Stomach smooth muscle (tissue), 2 donors: ENCODE results near the gene KRT81.

ENCODE experiments used
- H3K27ac ChIP-seq: one replicate; pipeline ENCODE4 v1.7.0; 2013; ENCODE audit warnings: mild to moderate bottlenecking, low read length, inconsistent platforms
- H3K27me3 ChIP-seq, 2 donors: one replicate each; pipeline ENCODE4 v1.7.0; 2013; ENCODE audit warnings: low read length in 2 of 2; ENCODE audit not compliant: insufficient read depth in 2 of 2, control insufficient read depth in 1 of 2
- H3K36me3 ChIP-seq, 2 donors: one replicate each; pipeline ENCODE4 v1.7.0; 2013; ENCODE audit warnings: low read length in 2 of 2; ENCODE audit not compliant: control insufficient read depth in 2 of 2, insufficient read depth in 2 of 2
- H3K4me1 ChIP-seq: one replicate; pipeline ENCODE4 v1.7.0; 2013; ENCODE audit warnings: low read length; ENCODE audit not compliant: control insufficient read depth, insufficient read depth
- H3K4me3 ChIP-seq, 2 donors: one replicate each; pipeline ENCODE4 v1.7.0; 2013; ENCODE audit warnings: low read length in 2 of 2
- H3K9ac ChIP-seq, 2 donors: one replicate each; pipeline ENCODE4 v1.7.0; 2013; ENCODE audit warnings: low read length in 2 of 2, mild to moderate bottlenecking in 1 of 2
- H3K9me3 ChIP-seq, 2 donors: one replicate each; pipeline ENCODE4 v1.7.0; 2013; ENCODE audit warnings: low read length in 2 of 2; ENCODE audit not compliant: control insufficient read depth in 2 of 2
- donor health status: healthy.
- donor health status: Pancreatic carcinoma.

KRT81 gene

GRCh38 chr12:52327830-52328500 is 36.6 kb upstream of the KRT81 start:
- Histone ChIP-seq H3K9me3 (no peaks in the 10 kb centered on the region), H3K4me1 (no peaks in the 10 kb centered on the region), H3K27ac (no peak overlapping the region), H3K4me3 (no peak overlapping the region), H3K36me3 (no peaks in the 10 kb centered on the region), H3K27me3 (peaks cover 0 to 5% of the 10 kb centered on the region in 2 donors), H3K9ac (no peak overlapping the region)

GRCh38 chr12:52327052-52327829 is 35.9 kb upstream of the KRT81 start:
- Histone ChIP-seq H3K36me3 (no peaks in the 10 kb centered on the region), H3K27me3 (peaks cover 0 to 5% of the 10 kb centered on the region in 2 donors), H3K4me1 (no peaks in the 10 kb centered on the region), H3K9me3 (no peaks in the 10 kb centered on the region), H3K9ac (no peak overlapping the region), H3K4me3 (no peak overlapping the region), H3K27ac (no peak overlapping the region)

- Histone ChIP-seq H3K36me3 (no peaks in the 10 kb centered on the region), H3K9me3 (no peaks in the 10 kb centered on the region), H3K4me3 (no peak overlapping the region), H3K27me3 (peaks cover 2 to 8% of the 10 kb centered on the region in 2 donors), H3K27ac (no peak overlapping the region), H3K4me1 (no peaks in the 10 kb centered on the region), H3K9ac (no peak overlapping the region)
These were observed 32.8 kb upstream of the KRT81 start for GRCh38 chr12:52324153-52324444.

GRCh38 chr12:52323416-52324152 is 32.2 kb upstream of the KRT81 start:
- Histone ChIP-seq H3K4me3 (no peak overlapping the region), H3K9ac (no peak overlapping the region), H3K4me1 (no peaks in the 10 kb centered on the region), H3K36me3 (no peaks in the 10 kb centered on the region), H3K9me3 (no peaks in the 10 kb centered on the region), H3K27me3 (peaks cover 2 to 8% of the 10 kb centered on the region in 2 donors), H3K27ac (no peak overlapping the region)

GRCh38 chr12:52323001-52323400 is 31.7 kb upstream of the KRT81 start:
- Histone ChIP-seq H3K36me3 (no peaks in the 10 kb centered on the region), H3K27me3 (peaks cover 3 to 8% of the 10 kb centered on the region in 2 donors), H3K4me1 (no peaks in the 10 kb centered on the region), H3K9ac (no peak overlapping the region), H3K4me3 (no peak overlapping the region), H3K9me3 (no peaks in the 10 kb centered on the region), H3K27ac (no peak overlapping the region)

GRCh38 chr12:52322069-52322468 is 30.7 kb upstream of the KRT81 start:
- Histone ChIP-seq H3K4me3 (no peak overlapping the region), H3K4me1 (no peaks in the 10 kb centered on the region), H3K36me3 (no peaks in the 10 kb centered on the region), H3K9ac (no peak overlapping the region), H3K9me3 (no peaks in the 10 kb centered on the region), H3K27me3 (peaks cover 5 to 8% of the 10 kb centered on the region in 2 donors), H3K27ac (no peak overlapping the region)

GRCh38 chr12:52321418-52321817 is 30.1 kb upstream of the KRT81 start:
- Histone ChIP-seq H3K9me3 (no peaks in the 10 kb centered on the region), H3K27ac (no peak overlapping the region), H3K36me3 (no peaks in the 10 kb centered on the region), H3K27me3 (peaks cover 5 to 8% of the 10 kb centered on the region in 2 donors), H3K4me1 (no peaks in the 10 kb centered on the region), H3K9ac (no peak overlapping the region), H3K4me3 (no peak overlapping the region)

- Histone ChIP-seq H3K27me3 (peaks cover 5 to 8% of the 10 kb centered on the region in 2 donors), H3K36me3 (no peaks in the 10 kb centered on the region), H3K27ac (no peak within 1 kb of the TSS), H3K9ac (no peak within 1 kb of the TSS), H3K4me3 (no peak within 1 kb of the TSS), H3K4me1 (no peaks in the 10 kb centered on the region), H3K9me3 (no peaks in the 10 kb centered on the region)
These were observed 29.6 kb upstream of the KRT81 start, which contains the start of gene KRT83 for GRCh38 chr12:52320784-52321400. KRT83 (minus strand) TSS chr12:52321398; CDS start chr12:52321335, 63 bp downstream.

GRCh38 chr12:52319097-52319496 is 27.8 kb upstream of the KRT81 start:
- no peaks in the 10 kb centered on the region for H3K9me3 ChIP-seq
- no peaks in the 10 kb centered on the region for H3K4me1 ChIP-seq
- no peaks in the 10 kb centered on the region for H3K36me3 ChIP-seq
- H3K4me3 ChIP-seq, result no peak overlapping the region
- H3K27me3 ChIP-seq, result peaks cover 5 to 8% of the 10 kb centered on the region in 2 donors
- H3K27ac ChIP-seq, result no peak overlapping the region
- H3K9ac ChIP-seq, result no peak overlapping the region

- no peak overlapping the region for H3K4me3 ChIP-seq
- H3K27me3 ChIP-seq, result peaks cover 5 to 8% of the 10 kb centered on the region in 2 donors
- no peak overlapping the region for H3K27ac ChIP-seq
- no peaks in the 10 kb centered on the region for H3K9me3 ChIP-seq
- H3K36me3 ChIP-seq, result no peaks in the 10 kb centered on the region
- H3K4me1 ChIP-seq, result no peaks in the 10 kb centered on the region
- no peak overlapping the region for H3K9ac ChIP-seq
These were observed 27.1 kb upstream of the KRT81 start for GRCh38 chr12:52318241-52318990.
